GM13977 (cell line): ENCODE data around the gene LGALS13.

Source experiments
- DNase-seq: peaks from one replicate; pipeline ENCODE4 v3.0.0; 2012; ENCODE audit warnings: low spot score
- in situ Hi-C: fragments of 300-500 bp; cut with MboI; formaldehyde crosslinking; loops from one replicate; pipeline ENCODE4 v1.12.0; 2022; ENCODE audit warnings: low sequenced_read_pairs, low pct_unique_long_range_greater_than_20kb, mixed read lengths, inconsistent platforms; ENCODE audit not compliant: unreplicated experiment
- TF ChIP-seq, protein P1 (sequence below): IDR thresholded peaks from 2 replicates; pipeline ENCODE4 v1.5.1; 2012; ENCODE audit warnings: mild to moderate bottlenecking, control low read depth; ENCODE audit not compliant: insufficient read depth; ENCODE audit errors: extremely low read depth, missing control alignments

LGALS13 gene

DNA sequence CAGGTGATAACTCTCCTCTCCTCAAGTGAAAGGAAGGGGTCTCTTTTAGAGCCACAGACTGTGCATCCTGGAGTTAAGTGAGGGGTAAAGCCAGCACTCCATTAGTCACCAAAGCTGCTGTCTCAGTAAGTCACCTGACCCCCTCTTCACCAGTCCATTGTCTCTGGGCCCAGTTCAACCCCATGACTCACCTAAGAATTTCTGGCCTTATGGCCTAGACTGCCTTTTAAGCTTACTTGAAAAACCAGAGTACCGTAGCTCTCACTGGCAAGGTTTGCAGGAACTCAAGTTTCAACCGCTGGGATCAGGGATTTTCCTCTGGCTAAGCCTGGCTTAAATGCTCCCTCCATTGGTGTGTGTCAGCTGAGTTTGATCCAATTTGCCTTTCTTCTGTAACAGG lies 38.9 kb upstream of the LGALS13 start:
- TF ChIP-seq, protein P1, sequence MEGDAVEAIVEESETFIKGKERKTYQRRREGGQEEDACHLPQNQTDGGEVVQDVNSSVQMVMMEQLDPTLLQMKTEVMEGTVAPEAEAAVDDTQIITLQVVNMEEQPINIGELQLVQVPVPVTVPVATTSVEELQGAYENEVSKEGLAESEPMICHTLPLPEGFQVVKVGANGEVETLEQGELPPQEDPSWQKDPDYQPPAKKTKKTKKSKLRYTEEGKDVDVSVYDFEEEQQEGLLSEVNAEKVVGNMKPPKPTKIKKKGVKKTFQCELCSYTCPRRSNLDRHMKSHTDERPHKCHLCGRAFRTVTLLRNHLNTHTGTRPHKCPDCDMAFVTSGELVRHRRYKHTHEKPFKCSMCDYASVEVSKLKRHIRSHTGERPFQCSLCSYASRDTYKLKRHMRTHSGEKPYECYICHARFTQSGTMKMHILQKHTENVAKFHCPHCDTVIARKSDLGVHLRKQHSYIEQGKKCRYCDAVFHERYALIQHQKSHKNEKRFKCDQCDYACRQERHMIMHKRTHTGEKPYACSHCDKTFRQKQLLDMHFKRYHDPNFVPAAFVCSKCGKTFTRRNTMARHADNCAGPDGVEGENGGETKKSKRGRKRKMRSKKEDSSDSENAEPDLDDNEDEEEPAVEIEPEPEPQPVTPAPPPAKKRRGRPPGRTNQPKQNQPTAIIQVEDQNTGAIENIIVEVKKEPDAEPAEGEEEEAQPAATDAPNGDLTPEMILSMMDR: no peak
- in situ Hi-C loops: no loop called here
- no peak for DNase-seq

- TF ChIP-seq, protein P1: no peak
- in situ Hi-C loops: no loop called here
- no peak for DNase-seq
Observed at GRCh38 chr19:39566064-39566463, 36.3 kb upstream of the LGALS13 start.

GRCh38 chr19:39568604-39569003 lies 33.7 kb upstream of the LGALS13 start:
- TF ChIP-seq, protein P1: no peak
- no peak for DNase-seq
- in situ Hi-C loops: no loop called here

GRCh38 chr19:39582442-39582841 lies 19.9 kb upstream of the LGALS13 start:
- TF ChIP-seq, protein P1: no peak
- DNase-seq: no peak
- in situ Hi-C loops: no loop called here

GRCh38 chr19:39582891-39583625 lies 19.3 kb upstream of the LGALS13 start:
- no peak for DNase-seq
- in situ Hi-C loops: no loop called here
- TF ChIP-seq, protein P1: no peak

DNA sequence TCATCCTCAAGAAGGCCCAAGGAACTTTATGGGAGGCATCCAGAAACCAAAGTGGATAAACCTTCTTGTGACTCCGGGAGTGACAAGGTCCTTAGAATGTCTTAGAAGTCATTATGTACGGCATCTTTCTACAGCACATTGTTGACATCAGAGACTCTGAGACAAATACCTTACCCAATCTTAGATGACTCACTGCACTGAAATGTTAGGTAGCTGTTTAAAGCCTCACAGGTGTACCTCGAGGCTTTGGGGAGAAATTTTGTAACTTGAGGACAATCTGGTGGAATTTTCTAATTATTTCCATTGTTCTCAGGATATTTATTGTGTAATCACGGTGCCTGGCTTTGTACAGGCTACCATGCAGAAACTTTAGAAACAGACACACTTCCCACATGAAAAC lies 14.8 kb upstream of the LGALS13 start:
- TF ChIP-seq, protein P1: no peak
- DNase-seq: no peak
- in situ Hi-C loops: no loop called here
